KMS-11 (cell line): ENCODE results near the gene MYO1G.

ENCODE experiments used
- H2AFZ ChIP-seq: fragments of 200-600 bp; sonication (generic); 2 replicates; pipeline ENCODE4 v1.6.1; 2016; ENCODE audit warnings: antibody characterized with exemption, mixed run types, low read depth
- H3K27ac ChIP-seq: fragments of 200-600 bp; sonication (generic); 2 replicates; pipeline ENCODE4 v1.6.1; 2016; ENCODE audit warnings: mild to moderate bottlenecking, mixed run types
- H3K27me3 ChIP-seq: fragments of 200-600 bp; sonication (generic); 2 replicates; pipeline ENCODE4 v1.6.1; 2017; ENCODE audit warnings: mild to moderate bottlenecking, low read depth, mixed run types, moderate library complexity; ENCODE audit not compliant: insufficient read depth
- H3K36me3 ChIP-seq: fragments of 200-600 bp; sonication (generic); 2 replicates; pipeline ENCODE4 v1.6.1; 2017; ENCODE audit warnings: mild to moderate bottlenecking, mixed run types; ENCODE audit not compliant: insufficient read depth
- H3K4me1 ChIP-seq: fragments of 200-600 bp; sonication (generic); 2 replicates; pipeline ENCODE4 v1.6.1; 2016; ENCODE audit warnings: mild to moderate bottlenecking, low read depth, mixed run types; ENCODE audit not compliant: poor library complexity, severe bottlenecking
- H3K4me2 ChIP-seq: fragments of 200-600 bp; sonication (generic); 2 replicates; pipeline ENCODE4 v1.7.0; 2016; ENCODE audit warnings: mild to moderate bottlenecking, mixed run types
- H3K4me3 ChIP-seq: fragments of 200-600 bp; sonication (generic); IDR thresholded peaks from 2 replicates; pipeline ENCODE4 v1.6.1; 2017; ENCODE audit warnings: low read depth, low read length, mixed read lengths; ENCODE audit not compliant: insufficient read depth
- H3K79me2 ChIP-seq: fragments of 200-600 bp; sonication (generic); 2 replicates; pipeline ENCODE4 v1.6.1; 2016; ENCODE audit warnings: low read depth, mixed run types; ENCODE audit not compliant: insufficient read depth
- H3K9ac ChIP-seq: fragments of 200-600 bp; sonication (generic); 2 replicates; pipeline ENCODE4 v1.6.1; 2016; ENCODE audit warnings: mild to moderate bottlenecking, mixed run types
- H4K20me1 ChIP-seq: fragments of 200-600 bp; sonication (generic); 2 replicates; pipeline ENCODE4 v1.6.1; 2016; ENCODE audit warnings: mild to moderate bottlenecking, mixed run types; ENCODE audit not compliant: insufficient read depth
- TF ChIP-seq, protein P1 (sequence below): fragments of 200-600 bp; sonication (generic); conservative IDR thresholded peaks from 2 replicates; pipeline ENCODE4 v1.6.1; 2017; ENCODE audit warnings: low read depth, mild to moderate bottlenecking, antibody characterized with exemption, low read length, moderate library complexity, mixed read lengths

MYO1G gene

DNA sequence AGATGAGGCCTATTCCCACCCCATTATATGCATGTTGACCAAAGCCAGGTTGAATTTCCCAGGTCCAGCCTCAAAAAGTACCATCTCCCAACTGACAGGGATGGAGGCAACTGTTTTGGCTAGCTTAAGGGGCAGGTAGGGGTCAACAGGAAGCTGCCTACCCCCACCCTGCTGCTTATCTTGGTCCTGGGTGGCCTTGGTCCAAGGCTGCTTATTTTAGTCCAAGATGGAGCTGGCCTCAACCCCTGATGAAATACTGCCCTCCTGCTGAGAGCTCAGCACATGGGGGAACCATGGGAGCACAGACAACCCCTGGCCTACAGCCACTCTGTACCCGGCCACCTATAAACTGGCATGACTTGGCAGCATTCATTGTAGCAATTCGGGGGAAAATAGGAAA lies 23.1 kb downstream of the MYO1G start:
- Histone ChIP-seq H3K27me3 (0 out of 2 replicates have a peak, but pooled peaks cover 4% of the 10 kb centered on the region), H3K9ac (no peak overlapping the region), H3K27ac (no peak overlapping the region), H3K36me3 (no peaks in the 10 kb centered on the region), H4K20me1 (no peaks in the 10 kb centered on the region), H3K4me3 (no peak overlapping the region), H3K4me1 (peaks cover 52% of the 10 kb centered on the region), H2AFZ (peak overlapping the region; percentile 3; the same call in 1 of the 2 replicates), H3K4me2 (no peak overlapping the region), H3K79me2 (no peaks in the 10 kb centered on the region)
- TF ChIP-seq, protein P1, sequence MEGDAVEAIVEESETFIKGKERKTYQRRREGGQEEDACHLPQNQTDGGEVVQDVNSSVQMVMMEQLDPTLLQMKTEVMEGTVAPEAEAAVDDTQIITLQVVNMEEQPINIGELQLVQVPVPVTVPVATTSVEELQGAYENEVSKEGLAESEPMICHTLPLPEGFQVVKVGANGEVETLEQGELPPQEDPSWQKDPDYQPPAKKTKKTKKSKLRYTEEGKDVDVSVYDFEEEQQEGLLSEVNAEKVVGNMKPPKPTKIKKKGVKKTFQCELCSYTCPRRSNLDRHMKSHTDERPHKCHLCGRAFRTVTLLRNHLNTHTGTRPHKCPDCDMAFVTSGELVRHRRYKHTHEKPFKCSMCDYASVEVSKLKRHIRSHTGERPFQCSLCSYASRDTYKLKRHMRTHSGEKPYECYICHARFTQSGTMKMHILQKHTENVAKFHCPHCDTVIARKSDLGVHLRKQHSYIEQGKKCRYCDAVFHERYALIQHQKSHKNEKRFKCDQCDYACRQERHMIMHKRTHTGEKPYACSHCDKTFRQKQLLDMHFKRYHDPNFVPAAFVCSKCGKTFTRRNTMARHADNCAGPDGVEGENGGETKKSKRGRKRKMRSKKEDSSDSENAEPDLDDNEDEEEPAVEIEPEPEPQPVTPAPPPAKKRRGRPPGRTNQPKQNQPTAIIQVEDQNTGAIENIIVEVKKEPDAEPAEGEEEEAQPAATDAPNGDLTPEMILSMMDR = no peak

DNA sequence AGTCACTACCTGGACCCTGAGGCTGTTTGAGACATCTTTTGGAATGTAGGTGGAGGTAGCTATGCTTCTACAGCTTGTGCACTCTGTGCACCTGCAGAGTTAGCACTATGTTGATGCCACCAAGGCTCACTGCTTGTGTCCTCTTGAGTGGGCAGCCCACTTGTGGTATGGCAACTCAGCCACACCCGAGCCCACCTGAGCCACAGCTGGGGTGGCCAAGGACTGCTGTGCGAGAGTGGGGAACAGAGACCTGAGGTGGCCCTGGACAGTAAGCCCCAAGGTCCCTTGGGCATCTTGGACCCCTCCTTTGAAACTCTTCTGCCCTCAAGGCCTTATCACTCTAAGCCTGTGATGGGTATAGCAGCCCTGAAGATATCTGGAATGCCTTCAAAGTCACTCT lies 25.7 kb downstream of the MYO1G start:
- H4K20me1 ChIP-seq = no peaks in the 10 kb centered on the region

DNA sequence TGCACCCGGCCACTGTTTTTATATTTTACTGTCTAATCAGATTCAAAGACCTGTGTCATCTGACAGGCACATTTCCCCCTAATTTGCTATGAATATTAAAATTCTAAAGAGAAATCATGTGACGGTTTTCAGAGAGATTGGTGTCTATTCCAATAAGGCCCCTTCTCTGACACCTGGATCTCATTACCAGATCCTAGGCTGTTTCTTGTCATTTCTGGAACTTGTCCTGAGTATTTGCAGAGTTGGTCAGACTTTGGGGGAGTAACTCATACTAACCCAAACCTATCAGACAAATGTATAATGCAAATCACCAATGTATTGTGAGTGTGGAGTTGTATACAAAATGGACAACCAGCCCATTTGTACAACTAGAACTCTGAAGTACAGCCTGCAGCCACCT lies 29.5 kb downstream of the MYO1G start:
- peaks cover 5% of the 10 kb centered on the region for H3K4me1 ChIP-seq
- no peak overlapping the region for H3K4me2 ChIP-seq
- H3K27ac ChIP-seq = no peak overlapping the region
- TF ChIP-seq, protein P1 = no peak
- H2AFZ ChIP-seq = no peak overlapping the region
- no peak overlapping the region for H3K9ac ChIP-seq
- no peaks in the 10 kb centered on the region for H3K36me3 ChIP-seq
- H3K27me3 ChIP-seq = no peaks in the 10 kb centered on the region
- H3K4me3 ChIP-seq = no peak overlapping the region
- no peaks in the 10 kb centered on the region for H3K79me2 ChIP-seq
- no peaks in the 10 kb centered on the region for H4K20me1 ChIP-seq

More for the DNA sequence above, 25.7 kb downstream of the MYO1G start:
- H3K4me1 ChIP-seq = peaks cover 27% of the 10 kb centered on the region
- no peaks in the 10 kb centered on the region for H3K79me2 ChIP-seq
- H3K9ac ChIP-seq = no peak overlapping the region
- TF ChIP-seq, protein P1 = no peak
- H2AFZ ChIP-seq = no peak overlapping the region
- H3K4me2 ChIP-seq = no peak overlapping the region
- H3K27ac ChIP-seq = no peak overlapping the region
- no peaks in the 10 kb centered on the region for H3K27me3 ChIP-seq
- H3K36me3 ChIP-seq = no peaks in the 10 kb centered on the region
- no peak overlapping the region for H3K4me3 ChIP-seq

DNA sequence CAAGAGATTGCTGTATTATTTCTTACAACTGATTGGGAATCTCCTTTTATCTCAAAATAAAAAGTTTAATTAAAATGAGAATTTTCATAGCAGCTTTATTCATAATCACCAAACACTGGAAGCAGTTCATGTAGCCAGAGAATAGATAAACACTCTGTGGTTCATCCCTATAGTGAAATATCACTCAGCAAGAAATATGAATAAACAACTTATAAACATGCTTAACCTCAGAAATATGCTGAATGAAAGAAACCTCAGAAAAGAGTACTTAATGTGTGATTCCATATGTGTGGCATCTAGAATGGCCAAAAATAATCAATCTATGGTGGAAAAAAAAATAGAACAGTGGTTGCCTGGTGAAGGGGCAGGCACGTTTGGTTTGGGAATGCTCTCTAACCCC lies 33.3 kb downstream of the MYO1G start:
- no peaks in the 10 kb centered on the region for H3K4me1 ChIP-seq
- no peaks in the 10 kb centered on the region for H3K27me3 ChIP-seq
- no peak overlapping the region for H3K27ac ChIP-seq
- H3K36me3 ChIP-seq = no peaks in the 10 kb centered on the region
- no peak overlapping the region for H3K4me3 ChIP-seq
- no peak overlapping the region for H3K4me2 ChIP-seq
- H4K20me1 ChIP-seq = no peaks in the 10 kb centered on the region
- H2AFZ ChIP-seq = no peak overlapping the region
- H3K9ac ChIP-seq = no peak overlapping the region
- no peaks in the 10 kb centered on the region for H3K79me2 ChIP-seq
- TF ChIP-seq, protein P1 = no peak

DNA sequence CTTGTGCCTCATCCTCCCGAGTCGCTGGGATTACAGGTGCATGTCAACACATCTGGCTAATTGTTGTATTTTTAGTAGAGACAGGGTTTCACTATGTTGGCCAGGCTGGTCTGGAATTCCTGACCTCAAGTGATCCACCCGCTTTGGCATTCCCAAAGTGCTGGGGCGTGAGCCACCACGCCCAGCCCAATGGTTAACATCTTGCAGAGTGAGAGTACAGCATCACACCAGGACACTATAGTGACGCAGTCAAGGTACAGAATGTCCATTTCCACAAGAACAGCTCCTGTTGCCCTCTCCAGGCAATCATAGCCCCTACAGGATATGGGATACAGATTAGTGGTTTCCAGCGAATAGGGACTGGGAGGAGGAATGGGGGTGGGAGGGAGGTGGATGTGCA lies 34.0 kb downstream of the MYO1G start:
- Histone ChIP-seq H3K4me1 (no peaks in the 10 kb centered on the region), H2AFZ (no peak overlapping the region), H3K36me3 (no peaks in the 10 kb centered on the region), H3K79me2 (no peaks in the 10 kb centered on the region), H3K9ac (no peak overlapping the region), H3K4me2 (no peak overlapping the region), H3K4me3 (no peak overlapping the region), H4K20me1 (no peaks in the 10 kb centered on the region), H3K27me3 (no peaks in the 10 kb centered on the region), H3K27ac (no peak overlapping the region)
- TF ChIP-seq, protein P1 = no peak
